Activated T-helper 1 cell treated with Interleukin-2 at 50 U/mL for 16 hours (primary cell): ENCODE measurements around the gene APOF.
"Not testable (repeated sequence)": the region's sequence is repeated elsewhere in the genome, so short reads cannot be mapped to it uniquely, and the experiment has no call there.

Experiments used
- DNase-seq: peaks from one replicate; pipeline ENCODE4 v3.0.0-alpha.2; 2020; ENCODE audit warnings: low read depth

Gene APOF

GRCh38 chr12:56362130-56363059, at the start of gene APOF:
TSS of gene APOF (minus strand) at chr12:56362857. CDS start at chr12:56362745, 112 bp downstream.
- DNase-seq: no peak

- no peak for DNase-seq
Observed at GRCh38 chr12:56411781-56412639, 49.4 kb upstream of the APOF start.

GRCh38 chr12:56410768-56411167, 48.1 kb upstream of the APOF start:
- DNase-seq: no peak

GRCh38 chr12:56408799-56409417, 46.3 kb upstream of the APOF start:
- no peak for DNase-seq

- not testable (repeated sequence) for DNase-seq
Observed at GRCh38 chr12:56404227-56404626, 41.6 kb upstream of the APOF start.

- not testable (repeated sequence) for DNase-seq
Observed at GRCh38 chr12:56401612-56402011, 39.0 kb upstream of the APOF start.

GRCh38 chr12:56401125-56401524, 38.5 kb upstream of the APOF start:
- DNase-seq: not testable (repeated sequence)

GRCh38 chr12:56399466-56399865, 36.8 kb upstream of the APOF start:
- DNase-seq: not testable (repeated sequence)

GRCh38 chr12:56398324-56398723, 35.7 kb upstream of the APOF start:
- DNase-seq: no peak

GRCh38 chr12:56392331-56392730, 29.7 kb upstream of the APOF start:
- DNase-seq: no peak

GRCh38 chr12:56391721-56392120, 29.1 kb upstream of the APOF start:
- no peak for DNase-seq

GRCh38 chr12:56389412-56389811, 26.8 kb upstream of the APOF start:
- no peak for DNase-seq

- no peak for DNase-seq
Observed at GRCh38 chr12:56387152-56387736, 24.6 kb upstream of the APOF start.

- no peak for DNase-seq
Observed at GRCh38 chr12:56385873-56386272, 23.2 kb upstream of the APOF start.

- DNase-seq: no peak
Observed at GRCh38 chr12:56382611-56383010, 20.0 kb upstream of the APOF start.

GRCh38 chr12:56377989-56378316, 15.3 kb upstream of the APOF start:
- no peak for DNase-seq

GRCh38 chr12:56377310-56377988, 14.8 kb upstream of the APOF start:
- DNase-seq: no peak

- no peak for DNase-seq
Observed at GRCh38 chr12:56375598-56376434, 13.2 kb upstream of the APOF start.

GRCh38 chr12:56374726-56375597, 12.3 kb upstream of the APOF start:
- no peak for DNase-seq

- DNase-seq: no peak
Observed at GRCh38 chr12:56373515-56373914, 10.9 kb upstream of the APOF start.
